Kidney epithelial cell (primary cell): Measurements from ENCODE around the gene PTPRU. TPM values are rescaled to one million over a fixed set of nuclear protein-coding genes. Genes with fewer than 3 reads are reported as not detected.

Source experiments
- DNase-seq: peaks from one replicate; pipeline ENCODE4 v3.0.0-alpha.2; 2010; ENCODE audit warnings: low read depth
- H3K27me3 ChIP-seq: 2 replicates; pipeline ENCODE4 v1.6.0; 2011; ENCODE audit warnings: low read length; ENCODE audit not compliant: control insufficient read depth, insufficient read depth
- H3K36me3 ChIP-seq: 2 replicates; pipeline ENCODE4 v1.5.1; 2011; ENCODE audit warnings: low read length; ENCODE audit not compliant: control insufficient read depth, insufficient read depth
- H3K4me3 ChIP-seq: 2 replicates; pipeline ENCODE4 v1.5.1; 2011; ENCODE audit warnings: low read depth, mild to moderate bottlenecking, control low read depth, low read length
- CTCF ChIP-seq: IDR thresholded peaks from 2 replicates; pipeline ENCODE4 v1.5.1; 2011; ENCODE audit warnings: mild to moderate bottlenecking, moderate library complexity, low read length, control low read depth, inconsistent platforms; ENCODE audit not compliant: insufficient read depth, poor library complexity, severe bottlenecking
- total RNA-seq: library from RNA; depleted of rRNA; stranded (reverse); fragments of >200 nt; gene quantifications from 2 replicates; pipeline ENCODE4 v1.2.3, GENCODE V29; 2015

Gene PTPRU
- total RNA-seq, 1 donor from 2014 or later = 55.4 TPM

GRCh38 chr1:29284961-29285560 is 48.7 kb downstream of the PTPRU start:
- no peaks in the 10 kb centered on the region for H3K27me3 ChIP-seq
- H3K4me3 ChIP-seq = no peak overlapping the region
- H3K36me3 ChIP-seq = no peaks in the 10 kb centered on the region
- DNase-seq = no peak
- no peak for TF ChIP-seq CTCF

- no peak overlapping the region for H3K4me3 ChIP-seq
- DNase-seq = no peak
- H3K36me3 ChIP-seq = no peaks in the 10 kb centered on the region
- H3K27me3 ChIP-seq = no peaks in the 10 kb centered on the region
- no peak for TF ChIP-seq CTCF
Measured at GRCh38 chr1:29285771-29286170, 49.4 kb downstream of the PTPRU start.

- Histone ChIP-seq H3K4me3 (no peak overlapping the region), H3K27me3 (no peaks in the 10 kb centered on the region), H3K36me3 (no peaks in the 10 kb centered on the region)
- no peak for TF ChIP-seq CTCF
- no peak for DNase-seq
Measured at GRCh38 chr1:29286194-29286767, 50.0 kb downstream of the PTPRU start.

GRCh38 chr1:29289493-29289892 is 53.2 kb downstream of the PTPRU start:
- Histone ChIP-seq H3K4me3 (no peak overlapping the region), H3K36me3 (no peaks in the 10 kb centered on the region), H3K27me3 (no peaks in the 10 kb centered on the region)
- TF ChIP-seq CTCF = no peak
- DNase-seq = no peak

- Histone ChIP-seq H3K36me3 (no peaks in the 10 kb centered on the region), H3K4me3 (no peak overlapping the region), H3K27me3 (no peaks in the 10 kb centered on the region)
- TF ChIP-seq CTCF = no peak
- DNase-seq = no peak
Measured at GRCh38 chr1:29290414-29290985, 54.2 kb downstream of the PTPRU start.

- TF ChIP-seq CTCF = no peak
- H3K36me3 ChIP-seq = no peaks in the 10 kb centered on the region
- no peak for DNase-seq
- H3K4me3 ChIP-seq = no peak overlapping the region
- no peaks in the 10 kb centered on the region for H3K27me3 ChIP-seq
Measured at GRCh38 chr1:29291756-29292155, 55.4 kb downstream of the PTPRU start.
